HL-60/S4 (cell line): ENCODE data around the gene PNPLA7.

Experiments used
- in situ Hi-C: fragments of 300-500 bp; cut with MboI; formaldehyde crosslinking; loops from 2 replicates; pipeline ENCODE4 v1.14.3; 2022; ENCODE audit warnings: low sequenced_read_pairs

PNPLA7 gene

DNA sequence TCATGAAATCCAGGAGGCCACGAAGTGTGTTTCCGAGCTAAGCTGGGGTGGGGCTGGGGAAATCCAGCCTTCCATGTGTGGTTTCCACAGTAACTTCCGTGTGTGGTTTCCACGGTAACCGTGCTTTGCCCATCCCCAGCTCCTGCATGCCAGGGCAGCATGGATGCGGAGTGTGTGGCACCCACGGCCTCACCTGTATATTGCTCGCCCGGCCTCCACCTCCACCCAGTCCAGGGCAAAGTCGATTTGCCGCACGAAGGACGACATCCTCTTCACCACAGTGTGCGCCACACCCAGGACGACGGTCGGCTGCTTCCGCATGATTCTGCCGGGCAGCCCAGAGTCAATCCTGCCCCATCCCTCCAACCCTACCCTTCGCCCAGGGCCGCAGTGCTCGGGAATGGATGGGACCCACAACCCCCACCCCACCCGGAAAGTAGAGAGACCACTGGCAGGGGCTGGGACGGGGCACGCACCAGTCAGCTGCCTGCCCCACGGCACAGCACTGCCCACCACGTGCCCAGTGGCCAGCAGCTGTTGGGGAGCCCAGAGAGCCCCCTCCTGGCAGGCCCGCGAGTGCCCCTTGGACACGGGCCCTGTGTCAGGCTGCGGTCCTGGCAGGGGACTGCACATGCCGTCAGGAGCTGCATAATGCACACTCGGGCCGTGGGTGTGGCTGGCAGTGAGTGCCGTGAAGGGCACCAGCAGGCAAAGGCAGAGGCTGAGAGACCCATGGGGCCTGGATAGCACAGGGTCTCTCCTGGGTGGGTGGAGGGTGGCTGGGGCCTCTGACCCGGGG lies 52.1 kb downstream of the PNPLA7 start:
- in situ Hi-C loops = no loop called here

- in situ Hi-C loops = no loop called here
Measured at GRCh38 chr9:137496601-137497375, 53.4 kb downstream of the PNPLA7 start.

GRCh38 chr9:137494550-137495351 lies 55.5 kb downstream of the PNPLA7 start:
- in situ Hi-C loops = no loop called here

DNA sequence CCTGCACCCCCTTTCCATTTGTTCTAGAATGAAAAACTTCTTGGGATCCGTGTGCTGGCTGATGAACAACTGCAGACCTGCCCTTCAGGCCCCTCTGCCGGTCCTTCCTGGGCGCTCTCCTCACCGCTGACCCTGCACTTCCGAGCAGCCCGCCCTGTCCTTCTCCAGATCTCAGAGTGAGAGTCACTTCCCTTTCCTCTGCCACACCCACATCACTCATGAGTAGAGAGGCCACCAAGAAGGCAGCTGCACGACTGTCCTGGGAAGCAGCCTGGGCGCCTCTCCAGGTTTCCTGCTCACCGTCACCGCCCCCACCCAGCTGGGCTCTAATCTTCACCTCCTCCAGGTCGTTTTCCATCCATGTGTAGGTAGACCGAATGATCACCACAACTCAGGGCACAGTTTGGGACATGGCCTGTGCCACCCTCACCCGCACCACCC lies 56.1 kb downstream of the PNPLA7 start:
- in situ Hi-C loops = no loop called here

GRCh38 chr9:137493364-137494103 lies 56.7 kb downstream of the PNPLA7 start:
- in situ Hi-C loops = no loop called here

- in situ Hi-C loops = no loop called here
Measured at GRCh38 chr9:137492464-137493363, 57.5 kb downstream of the PNPLA7 start.

DNA sequence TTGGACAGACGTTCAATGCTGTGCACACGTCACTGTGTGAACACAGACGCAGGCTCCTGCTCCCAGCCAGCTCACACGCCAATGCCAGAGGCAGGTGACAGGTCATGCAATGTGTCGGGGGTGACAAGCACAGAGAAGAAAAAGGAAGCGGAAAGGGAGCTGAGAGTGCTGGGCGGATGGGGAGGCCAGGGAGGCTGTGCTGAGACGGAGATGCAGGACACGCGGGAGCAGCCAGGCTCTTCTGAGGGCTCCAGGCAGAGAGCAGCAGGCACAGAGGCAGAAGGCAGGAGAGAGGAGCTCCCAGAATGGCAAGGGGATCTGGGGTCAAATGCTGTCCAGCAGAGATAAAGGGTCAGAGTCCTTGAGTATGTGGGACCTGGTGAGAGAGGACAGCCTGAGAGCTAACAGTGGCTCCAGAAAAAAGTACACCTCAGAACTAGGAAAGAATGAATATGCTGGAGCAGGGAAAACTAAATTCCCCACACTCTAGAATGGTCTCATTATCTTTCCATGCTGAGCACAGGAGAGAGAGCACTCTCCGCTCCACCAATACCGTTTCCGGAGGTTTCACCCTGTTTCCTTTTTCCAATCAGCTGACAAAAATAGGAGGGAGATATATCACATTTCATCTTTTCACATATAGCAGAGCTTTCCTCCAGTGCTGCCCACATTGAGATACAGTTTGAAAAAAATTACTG lies 58.3 kb downstream of the PNPLA7 start:
- in situ Hi-C loops = no loop called here

DNA sequence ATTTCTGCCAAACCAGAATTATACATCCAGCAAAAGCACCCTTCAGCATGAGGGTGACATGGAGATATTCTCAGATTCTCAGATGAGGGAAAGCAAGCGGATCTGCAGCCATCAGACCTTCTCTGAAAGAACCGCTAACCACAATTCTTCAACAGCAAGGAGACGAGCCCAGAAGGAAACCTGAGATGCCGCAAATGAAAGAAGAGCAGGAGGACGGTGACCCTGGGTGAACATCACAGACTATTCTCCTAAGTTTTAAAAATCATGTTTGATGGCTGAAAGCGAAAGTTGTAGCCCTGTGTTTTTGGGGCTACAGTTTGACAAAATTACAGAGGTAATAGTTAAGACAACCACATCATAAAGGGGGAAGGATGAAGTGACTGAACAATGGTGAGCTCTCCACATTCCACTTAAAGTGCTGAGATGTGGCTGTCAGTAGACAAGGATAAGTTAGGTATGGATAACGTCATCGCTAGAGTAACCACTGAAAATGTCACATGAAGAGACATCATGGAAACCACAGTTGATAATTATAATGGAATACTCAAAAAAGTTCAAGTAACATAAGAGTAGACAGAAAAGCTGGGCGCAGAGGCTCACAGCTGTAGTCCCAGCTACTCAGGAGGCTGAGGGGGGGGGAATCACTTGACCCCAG lies 59.5 kb downstream of the PNPLA7 start:
- in situ Hi-C loops = no loop called here

- in situ Hi-C loops = no loop called here
Measured at GRCh38 chr9:137488906-137489305, 61.3 kb downstream of the PNPLA7 start.

GRCh38 chr9:137488327-137488653 lies 61.9 kb downstream of the PNPLA7 start:
- in situ Hi-C loops = no loop called here

- in situ Hi-C loops = no loop called here
Measured at GRCh38 chr9:137487454-137488326, 62.5 kb downstream of the PNPLA7 start.

DNA sequence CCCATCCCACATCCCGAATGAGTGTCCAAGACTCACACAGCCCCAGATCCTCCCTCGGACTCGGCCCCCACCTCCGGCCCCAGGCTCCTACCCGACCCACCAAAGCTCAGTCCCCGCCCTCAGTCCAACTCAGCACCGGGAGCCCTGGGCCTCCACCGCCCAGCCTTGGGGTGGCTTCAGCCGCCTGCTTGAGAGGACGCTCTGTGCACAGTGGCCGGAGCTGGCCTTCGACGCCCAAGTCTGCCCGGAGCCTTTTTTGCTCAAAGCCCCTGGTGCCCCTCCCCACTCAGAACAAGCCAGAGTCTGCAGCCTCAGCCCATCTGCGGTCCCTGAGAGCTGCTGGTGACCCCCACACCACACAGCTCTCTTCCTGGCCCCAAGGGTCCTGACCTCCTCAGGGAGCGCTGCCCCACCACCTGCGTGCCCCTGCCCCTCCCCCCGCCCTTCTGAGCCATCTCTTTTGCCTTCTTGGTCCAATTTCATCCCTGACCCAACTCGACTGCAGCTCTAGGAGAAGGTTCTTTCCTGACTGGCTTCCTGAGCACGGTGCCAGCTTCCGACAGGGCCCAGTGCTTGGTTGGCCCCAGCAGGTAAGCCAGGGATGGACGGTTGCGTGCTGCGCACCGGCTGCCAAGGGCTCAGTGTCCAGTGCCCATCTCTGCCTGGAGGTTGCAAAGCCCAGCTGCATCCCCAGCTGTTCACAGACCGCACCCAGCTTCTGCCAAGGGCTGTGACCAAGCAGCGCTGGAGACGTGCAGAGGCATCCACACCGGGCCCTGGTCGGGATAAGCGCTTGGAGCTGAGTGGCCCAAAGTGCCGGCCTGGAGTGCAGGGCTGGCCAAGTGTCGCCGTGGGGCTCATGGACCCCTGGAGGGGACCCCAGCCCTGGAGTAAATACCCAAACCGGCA lies 63.4 kb downstream of the PNPLA7 start:
- in situ Hi-C loops = no loop called here

DNA sequence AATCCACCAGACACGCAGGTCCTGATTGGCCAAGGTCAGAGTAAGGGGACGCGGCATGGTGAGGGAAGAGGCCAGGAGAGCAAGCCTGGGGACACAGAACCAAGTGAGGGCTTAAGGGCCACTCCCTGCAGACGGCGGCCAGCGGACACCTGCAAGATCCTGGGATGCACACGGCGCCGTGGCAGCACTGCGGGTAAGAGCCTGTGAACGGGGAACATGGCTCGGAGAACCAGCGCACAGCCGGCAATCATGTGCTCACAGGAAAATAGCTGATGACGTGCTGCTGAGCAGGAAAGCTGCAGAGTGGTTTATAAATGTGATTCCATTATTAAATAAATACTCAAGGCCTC lies 64.1 kb downstream of the PNPLA7 start:
- in situ Hi-C loops = no loop called here

GRCh38 chr9:137485343-137486140 lies 64.7 kb downstream of the PNPLA7 start:
- in situ Hi-C loops = no loop called here

DNA sequence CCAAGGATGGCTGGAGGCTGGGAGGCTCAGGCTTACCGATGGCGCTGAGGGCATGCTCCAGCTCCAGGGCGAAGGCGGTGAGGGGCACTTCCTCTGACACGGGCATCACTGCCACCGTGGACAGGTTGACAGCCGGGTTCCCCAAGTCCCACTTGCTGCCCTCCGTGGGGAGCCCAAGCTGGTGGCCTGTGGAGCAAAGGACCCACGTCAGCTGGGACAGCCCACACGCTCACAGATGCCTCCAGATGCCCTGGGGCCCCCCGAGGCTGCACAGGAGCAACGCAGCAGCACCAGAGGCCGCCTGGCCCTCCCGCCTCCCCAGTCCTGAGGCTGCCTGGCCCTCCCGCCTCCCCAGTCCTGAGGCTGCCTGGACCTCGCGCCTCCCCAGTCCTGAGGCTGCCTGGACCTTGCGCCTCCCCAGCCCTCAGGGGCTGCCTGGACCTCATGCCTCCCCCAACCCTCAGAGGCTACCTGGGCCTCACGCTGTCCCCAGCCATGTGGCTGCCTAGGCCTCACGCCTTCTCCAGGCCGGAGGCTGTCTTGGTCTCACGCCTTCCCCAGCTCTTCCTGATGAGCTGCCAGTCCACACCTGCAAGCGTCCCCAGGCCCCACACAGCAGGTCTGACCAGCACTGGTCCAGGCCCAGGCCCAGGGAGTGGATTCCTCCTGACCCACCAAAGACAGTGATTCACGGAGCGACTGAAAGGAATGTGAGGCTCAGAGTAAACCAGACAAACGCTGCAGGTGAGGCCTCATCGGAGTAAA lies 65.5 kb downstream of the PNPLA7 start:
- in situ Hi-C loops = no loop called here
